HG02870 (cell line): ENCODE data around the gene ADAP1.
"Not testable (repeated sequence)": the region's sequence is repeated elsewhere in the genome, so short reads cannot be mapped to it uniquely, and the experiment has no call there.

Experiments used
- ATAC-seq: cut with Tn5 transposase; IDR thresholded peaks from one replicate; pipeline ENCODE4 v1.9.1; 2021; ENCODE audit warnings: mild to moderate bottlenecking, moderate library complexity; ENCODE audit not compliant: unreplicated experiment

Gene ADAP1

DNA sequence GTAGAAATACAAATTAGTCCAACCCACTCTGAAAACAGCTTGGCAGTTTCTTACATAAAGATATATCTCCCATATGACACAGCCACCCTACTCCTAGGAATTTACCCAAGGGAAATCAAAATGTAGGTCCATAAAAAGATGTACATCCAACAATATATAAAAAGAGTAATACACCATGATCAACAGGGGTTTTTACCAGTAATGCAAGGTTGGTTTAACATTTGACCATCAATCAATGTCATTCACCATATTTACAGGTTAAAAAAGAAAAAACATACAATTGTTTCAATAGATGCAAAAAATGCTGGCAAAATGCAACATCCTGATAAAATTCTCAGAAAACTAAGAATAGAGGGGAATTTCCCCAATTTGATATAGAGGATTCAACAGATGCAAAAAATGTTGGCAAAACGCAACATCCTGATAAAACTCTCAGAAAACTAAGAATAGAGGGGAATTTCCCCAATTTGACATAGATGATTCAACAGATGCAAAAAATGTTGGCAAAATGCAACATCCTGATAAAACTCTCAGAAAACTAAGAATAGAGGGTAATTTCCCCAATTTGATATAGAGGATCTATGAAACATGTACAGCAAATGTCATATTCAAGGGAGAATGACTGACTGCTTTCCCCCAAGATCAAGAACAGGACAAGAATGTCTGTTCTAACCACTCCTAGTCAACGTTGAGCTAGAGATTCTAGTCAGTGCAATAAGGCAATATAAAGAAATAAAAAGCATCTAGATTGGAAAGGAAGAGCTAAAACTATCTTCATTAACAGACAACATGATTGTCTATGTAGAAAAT lies 13.7 kb downstream of the ADAP1 start:
- no peak for ATAC-seq

DNA sequence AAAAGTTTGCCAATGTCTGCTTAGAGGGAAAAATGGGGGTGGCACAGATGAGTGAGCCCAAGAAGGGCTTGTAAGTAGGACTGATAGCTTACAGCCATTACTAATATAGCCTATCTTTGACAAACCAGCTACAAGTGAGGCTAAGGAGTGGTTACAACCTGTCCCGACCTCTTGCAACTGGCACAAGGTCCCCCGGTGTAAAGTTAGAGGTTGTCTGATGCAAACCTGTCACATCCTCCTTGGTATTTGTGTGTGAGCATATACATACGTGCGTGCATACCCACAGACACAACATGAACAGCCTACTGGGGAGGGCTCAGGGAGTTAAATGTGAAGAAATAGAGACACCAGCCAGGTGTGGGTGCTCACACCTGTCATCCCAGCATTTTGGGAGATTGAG lies 14.6 kb downstream of the ADAP1 start:
- ATAC-seq, result no peak

DNA sequence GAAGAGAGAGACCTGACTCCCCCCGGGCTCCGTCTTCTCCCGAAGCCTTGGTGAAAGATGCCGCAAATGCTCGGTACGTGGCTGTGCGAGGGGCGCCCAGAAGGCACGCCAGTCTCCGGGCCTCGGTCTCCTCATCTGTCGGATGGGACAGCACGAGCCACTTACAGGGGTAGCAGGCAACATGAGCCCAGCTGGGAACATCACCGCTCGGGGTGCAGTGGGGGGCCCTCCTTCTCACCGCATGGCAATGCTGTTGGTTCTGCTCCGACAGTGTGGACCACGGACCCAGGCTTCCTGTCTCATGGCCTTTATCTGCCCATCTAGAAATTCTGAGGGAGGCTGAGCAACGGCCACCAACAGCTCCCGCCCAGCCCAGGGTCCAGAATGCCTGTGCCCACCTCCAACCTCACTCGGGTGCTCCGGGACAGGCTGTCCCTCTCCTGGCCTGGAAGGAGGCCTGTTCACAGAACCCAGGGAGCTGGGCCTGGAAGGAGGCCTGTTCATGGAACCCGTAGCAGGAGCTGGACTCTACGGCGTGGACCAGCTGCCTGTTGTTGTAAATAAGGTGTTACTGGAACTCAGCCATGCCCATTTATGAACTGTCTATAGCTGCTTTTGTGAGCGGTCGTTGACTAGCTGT lies 15.8 kb downstream of the ADAP1 start:
- ATAC-seq, result no peak

DNA sequence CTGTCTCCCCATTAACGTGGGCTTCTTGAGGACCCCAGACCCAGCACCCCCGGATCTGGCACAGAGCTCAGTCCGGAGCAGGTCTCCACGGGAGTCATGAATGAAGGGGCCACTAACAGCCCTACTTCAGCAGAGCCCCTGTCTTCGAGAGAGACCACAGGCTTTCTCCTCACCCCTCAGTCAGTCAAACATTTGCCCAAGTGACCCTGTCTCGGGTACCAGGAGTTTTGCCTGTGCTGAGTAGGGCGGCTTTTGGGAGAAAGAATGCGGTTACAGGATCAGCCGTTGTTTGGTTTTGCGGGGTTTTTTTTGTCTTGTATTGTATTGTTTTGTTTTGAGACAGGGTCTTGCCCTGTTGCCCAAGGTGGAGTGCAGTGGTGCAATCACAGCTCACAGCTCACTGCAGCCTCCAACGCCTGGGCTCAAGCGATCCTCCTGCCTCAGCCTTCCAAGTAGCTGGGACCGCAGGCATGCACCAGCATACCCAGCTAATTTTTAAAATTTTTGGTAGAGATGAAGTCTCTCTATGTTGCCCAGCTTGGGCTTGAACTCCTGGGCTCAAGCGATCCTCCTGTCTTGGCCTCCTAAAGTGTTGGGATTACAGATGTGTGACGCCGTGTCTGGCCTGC lies 16.5 kb downstream of the ADAP1 start:
- ATAC-seq, result no peak

DNA sequence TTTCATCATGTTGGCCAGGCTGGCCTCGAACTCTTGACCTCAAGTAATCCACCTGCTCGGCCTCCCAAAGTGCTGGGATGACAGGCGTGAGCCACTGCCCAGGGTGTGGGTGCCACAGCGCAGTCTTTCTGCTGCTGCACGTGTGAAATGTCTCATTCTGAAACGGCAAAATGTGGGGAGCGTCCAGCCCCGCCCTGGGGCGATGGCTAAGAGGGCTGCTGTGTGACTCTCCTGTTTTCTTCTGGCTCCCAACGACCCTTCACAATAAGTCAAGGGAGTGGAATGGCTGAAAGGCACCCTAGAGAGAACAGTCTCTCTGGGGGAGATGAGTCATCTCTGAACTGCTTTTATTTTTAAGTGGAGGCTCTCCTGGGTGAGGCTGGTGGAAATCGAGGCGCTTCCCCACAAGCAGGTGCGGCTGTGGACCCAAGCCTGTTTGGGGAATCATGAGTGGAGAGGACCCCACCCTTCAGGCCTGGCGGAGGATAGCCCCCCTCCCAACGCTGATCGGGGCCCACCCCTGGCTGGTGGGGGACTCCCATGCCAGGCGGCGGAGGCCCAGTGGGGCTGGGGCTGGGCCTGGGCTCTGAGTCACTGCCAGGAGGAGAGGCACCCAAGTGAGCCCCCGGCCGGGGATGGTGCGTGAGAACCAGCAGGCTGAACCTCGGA lies 18.0 kb downstream of the ADAP1 start:
- ATAC-seq, result peak; percentile 84

DNA sequence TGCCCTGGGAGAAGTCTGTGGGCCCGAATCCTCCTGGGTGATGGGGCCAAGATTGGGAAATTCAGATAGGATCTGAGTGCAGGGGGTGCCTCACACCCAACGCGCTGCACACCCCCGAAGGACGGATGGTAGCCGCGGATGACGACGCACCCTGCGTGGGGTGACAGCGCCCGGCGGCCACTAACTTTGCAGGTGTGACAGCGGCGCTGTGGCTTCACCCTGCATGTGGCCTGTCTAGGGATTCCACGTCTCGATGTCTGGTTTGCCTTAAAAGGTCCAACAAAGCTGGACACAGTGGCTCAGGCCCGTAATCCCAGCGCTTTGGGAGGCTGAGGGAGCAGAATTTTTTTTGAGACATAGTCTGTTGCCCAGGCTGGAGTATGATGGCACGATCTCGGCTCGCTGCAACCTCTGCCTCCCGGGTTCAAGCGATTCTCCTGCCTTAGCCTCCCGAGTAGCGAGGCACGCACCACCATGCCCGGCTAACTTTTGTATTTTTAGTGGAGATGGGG lies 18.6 kb downstream of the ADAP1 start:
- no peak for ATAC-seq

DNA sequence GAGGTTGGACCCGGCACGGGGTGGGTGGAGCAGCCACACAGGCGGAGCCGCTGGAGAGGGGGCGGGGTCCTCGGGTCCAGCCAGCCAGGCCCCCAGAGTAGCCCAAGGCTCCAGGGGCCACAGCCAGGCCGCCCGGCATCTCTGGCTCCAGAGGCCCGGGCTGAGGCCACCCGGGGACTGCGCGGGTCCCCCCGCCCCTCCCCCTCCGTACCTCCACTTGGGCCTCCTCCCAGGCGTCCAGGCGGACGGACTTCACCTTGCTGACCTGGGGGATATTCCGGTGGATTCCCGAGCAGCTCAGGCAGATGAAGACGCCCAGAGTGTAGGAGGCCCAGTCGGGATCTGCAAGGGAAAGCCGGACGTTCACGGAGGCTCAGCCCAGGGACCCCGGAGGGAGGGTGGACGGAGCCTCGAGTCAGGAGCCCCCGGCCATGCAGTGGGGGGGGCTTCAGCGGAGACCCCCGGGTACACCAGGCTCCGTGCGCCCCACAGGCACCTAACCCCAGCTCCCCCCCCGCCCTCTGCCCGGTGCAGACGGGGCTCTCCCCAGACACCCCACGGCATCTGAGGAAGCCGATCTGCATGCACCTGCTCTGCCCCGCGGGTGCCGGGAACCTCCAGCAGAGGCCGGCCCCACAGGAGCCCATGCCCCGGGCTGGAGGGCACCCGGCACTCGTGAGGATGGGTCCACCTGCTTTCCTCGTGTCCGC lies 19.2 kb downstream of the ADAP1 start:
- ATAC-seq, result no peak

DNA sequence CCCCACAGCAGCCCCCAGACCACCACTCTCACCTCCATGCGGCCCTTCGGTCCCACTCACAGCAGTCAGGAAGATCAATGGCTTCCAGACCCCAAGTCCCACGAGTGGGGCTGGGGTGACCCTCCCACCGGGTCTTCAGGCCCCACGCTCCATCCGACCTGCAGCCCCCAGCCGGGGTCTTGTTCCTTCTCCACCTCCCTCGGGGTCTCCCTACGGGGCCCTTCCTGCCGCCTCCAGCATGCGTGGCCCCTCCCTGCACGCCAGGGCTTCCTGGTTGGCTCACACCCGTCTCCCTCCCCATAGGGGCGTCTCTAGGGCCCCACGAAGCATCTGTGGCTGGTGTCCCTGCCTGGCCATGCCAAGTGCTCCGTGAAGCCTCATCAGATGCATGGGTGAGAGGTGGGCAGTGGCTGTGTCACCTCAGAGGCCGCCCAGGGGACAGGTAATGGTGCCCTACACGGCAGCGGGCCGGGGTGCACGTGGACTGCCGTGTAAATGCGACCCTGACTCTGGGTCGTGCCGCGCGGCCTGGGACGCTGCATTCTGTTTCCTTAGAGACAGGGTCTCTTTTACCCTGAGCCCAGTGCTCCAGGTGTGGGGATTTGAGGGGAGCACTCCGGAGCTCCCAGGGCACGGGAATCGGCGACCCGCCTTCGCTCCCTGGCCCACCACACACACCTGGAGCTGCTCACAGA lies 19.9 kb downstream of the ADAP1 start:
- ATAC-seq, result no peak

DNA sequence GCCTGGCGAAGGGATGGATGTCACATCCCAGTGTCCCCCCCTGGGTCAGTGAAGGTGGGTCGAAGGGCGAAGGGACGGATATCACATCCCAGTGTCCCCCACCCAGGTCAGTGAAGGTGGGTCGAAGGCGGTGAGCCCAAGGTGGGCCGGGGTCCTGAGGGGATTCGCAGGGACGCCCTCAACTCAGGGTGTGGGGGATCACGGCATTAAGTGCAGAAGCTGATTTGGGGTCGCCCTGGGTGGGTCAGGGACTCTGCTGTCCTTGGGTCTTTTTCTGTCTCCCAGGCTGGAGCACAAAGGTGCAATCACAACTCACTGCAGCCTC lies 21.9 kb downstream of the ADAP1 start:
- ATAC-seq, result no peak

DNA sequence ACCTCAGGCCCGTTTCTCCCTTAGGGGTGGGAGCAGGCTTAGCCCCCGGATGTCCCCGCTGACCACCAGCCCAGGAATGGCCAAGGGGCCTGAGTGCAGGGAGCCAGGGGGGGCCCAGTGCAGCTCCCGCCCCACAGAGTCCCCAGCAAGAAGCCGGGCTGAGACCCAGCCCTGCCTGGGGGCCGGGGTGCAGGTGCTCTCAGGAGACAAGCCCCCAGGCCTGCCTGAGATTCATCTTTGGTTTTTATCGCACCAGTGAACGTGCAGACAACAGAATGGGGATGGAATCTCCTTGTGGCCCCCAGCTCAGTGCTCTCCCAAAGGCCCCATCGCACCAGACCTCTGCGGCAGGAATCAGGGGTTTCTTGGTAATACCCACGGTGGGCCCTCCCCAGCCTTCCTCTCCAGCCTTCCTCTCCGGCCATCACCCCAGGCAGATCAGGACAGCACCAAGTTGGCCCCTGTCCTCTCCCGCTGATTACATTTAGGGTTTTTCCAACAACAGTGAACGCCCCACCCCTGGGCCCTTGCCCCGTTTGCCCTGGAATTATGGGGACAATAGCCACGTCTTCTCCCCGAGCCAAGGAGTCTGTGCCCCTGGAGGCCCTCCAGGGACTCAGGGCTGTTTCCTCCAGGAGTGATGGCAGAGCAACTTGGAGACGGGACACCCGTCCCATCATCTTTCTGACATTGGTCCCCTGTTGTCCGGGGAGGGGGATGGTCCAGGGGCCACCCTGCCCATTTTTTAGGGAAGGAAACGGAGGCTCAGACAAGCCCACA lies 22.4 kb downstream of the ADAP1 start:
- no peak for ATAC-seq

DNA sequence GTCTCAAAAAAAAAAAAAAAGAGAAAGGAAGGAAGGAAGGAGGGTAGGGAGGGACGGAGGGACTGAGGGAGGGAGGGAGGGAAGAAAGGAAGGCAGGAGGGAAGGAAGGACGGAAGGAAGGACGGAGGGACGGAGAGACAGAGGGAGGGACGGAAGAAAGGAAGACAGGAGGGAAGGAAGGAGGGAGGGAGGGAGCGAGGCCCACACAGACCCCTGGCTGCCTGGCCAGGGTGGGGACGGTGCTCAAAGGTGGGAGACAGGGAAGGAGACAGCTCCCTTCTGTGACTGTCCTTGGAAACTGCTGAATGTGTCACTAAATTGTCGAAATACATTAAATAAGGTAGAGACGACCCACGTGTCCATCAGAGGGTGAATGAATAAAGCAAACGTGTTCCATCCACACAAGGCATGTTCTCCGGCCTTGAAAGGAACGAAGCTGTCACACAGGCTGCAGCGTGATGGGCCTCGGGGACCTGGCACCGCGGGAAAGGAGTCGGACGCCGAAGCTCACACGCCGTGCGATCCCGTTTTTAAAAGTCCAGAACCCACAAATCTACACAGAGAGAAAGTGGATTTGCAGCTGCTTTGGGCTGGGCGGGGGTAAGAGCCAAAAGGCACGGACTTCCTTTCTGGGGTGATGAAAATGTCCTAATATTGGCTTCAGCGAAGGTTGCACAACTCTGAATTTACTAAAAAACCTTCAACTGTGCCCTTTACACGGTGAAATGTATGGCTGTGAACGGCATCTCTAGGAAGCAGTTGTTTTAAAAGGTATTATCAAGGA lies 23.3 kb downstream of the ADAP1 start:
- no peak for ATAC-seq

DNA sequence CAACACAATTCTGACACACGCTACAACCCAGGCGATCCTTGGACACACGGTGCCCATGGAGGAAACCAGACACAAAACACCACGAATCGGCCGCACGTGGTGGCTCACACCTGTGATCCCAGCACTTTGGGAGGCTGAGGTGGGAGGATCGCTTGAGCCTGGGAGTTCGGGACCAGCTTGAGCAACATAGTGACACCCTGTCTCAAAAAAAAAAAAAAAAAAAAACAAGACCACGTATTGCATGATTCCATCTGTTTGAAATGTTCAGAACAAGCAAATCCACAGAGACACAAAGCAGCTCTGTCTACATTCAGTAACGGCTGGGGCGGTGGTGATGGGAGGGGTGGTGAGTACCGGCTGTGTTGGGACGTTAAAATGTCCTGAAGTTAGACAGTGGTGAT lies 25.2 kb downstream of the ADAP1 start:
- ATAC-seq, result no peak

DNA sequence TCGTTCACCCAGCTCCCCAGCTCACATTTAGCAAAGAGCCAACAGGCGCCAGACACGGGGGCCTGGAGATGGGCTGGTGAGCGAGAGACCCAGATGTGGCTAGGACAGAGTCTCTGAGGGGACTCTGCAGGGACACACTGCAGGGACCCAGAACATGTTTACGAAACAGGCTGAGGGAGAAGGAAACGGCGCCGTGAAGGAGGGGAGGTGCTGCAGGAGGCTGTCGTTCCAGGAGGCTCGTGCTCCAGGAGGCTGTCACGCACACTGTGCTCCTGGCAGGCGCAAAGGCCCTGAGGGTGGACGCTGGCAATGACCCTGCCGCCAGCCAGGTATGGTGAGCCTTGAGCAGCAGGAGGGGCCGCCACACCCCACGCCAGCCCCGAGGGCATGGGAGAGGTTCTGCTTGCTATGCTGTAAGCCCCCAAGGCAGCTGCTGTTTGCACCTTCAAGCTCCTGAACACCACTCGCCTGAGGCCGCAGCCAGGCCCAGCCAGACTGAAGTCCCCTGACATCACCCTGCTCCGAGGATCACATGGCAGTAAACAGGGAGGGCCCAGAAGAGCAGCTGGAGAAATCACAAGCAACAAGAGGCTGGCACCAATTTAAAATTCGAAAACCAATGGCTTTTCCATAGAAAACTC lies 27.3 kb downstream of the ADAP1 start:
- no peak for ATAC-seq

DNA sequence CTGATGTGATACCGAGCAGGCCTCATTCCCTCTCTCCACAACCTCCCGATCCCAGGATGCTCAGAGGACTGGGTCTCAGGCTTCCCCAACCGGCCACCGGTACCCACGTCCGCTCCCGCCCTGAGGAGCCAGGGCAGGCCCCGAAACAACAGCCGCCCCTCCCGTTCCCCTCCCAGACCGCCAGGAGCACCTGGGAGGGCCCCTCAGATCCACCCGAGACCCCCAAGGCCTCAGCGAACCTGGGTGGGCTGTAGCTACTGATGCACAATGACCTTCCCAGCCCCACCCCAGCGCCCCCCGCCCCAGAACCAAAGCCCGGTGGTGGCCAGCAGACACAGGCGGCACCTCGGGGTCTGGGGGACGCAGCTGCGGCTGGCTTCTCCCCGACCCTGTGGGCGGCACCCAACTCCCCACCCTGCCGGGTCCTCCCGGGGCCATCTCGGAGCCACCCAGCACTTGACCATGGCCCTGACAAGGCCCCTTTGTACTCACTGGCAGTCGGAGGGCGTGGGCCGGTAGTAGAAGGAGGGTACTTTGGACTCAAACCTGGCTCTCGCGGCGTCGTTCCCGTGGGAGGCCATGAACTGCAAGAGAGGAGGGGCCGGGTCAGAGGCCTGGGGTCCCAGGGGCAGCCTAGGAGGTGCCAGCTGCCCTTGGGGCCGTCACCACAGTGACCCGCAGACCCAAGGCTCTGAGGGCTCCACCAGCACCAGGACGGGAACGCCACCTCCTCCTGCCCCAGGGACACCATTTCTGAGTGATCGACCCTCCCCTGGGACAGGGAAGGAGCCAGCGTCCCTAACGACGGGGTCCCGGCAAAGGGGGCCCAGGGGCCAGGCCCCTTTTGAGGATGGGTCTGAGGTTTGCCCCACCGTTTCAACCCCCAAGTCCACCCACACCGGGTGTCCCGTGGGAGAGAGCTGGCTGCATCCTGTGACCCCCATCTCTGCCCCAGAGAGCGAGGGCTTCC lies 28.1 kb downstream of the ADAP1 start:
- no peak for ATAC-seq

DNA sequence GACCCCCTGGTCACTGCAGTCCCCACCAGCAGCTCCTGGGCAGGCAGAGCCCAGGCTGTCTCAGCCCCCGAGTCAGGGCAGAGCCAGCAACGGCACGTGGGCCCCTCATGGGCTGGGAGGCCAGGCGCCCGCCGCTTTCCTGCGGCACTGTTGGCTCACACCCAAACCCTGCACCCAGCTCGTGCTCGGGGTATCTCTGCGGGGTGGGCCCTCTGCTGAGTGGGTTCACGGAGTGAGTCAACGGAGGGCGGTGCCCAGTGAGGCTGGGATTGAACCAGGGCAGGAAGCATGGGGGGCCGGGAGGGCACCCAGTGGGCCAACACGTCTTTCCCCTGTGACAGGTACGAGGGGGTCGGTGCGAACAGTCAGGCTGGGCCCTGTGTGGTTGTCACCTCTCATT lies 28.9 kb downstream of the ADAP1 start:
- no peak for ATAC-seq

DNA sequence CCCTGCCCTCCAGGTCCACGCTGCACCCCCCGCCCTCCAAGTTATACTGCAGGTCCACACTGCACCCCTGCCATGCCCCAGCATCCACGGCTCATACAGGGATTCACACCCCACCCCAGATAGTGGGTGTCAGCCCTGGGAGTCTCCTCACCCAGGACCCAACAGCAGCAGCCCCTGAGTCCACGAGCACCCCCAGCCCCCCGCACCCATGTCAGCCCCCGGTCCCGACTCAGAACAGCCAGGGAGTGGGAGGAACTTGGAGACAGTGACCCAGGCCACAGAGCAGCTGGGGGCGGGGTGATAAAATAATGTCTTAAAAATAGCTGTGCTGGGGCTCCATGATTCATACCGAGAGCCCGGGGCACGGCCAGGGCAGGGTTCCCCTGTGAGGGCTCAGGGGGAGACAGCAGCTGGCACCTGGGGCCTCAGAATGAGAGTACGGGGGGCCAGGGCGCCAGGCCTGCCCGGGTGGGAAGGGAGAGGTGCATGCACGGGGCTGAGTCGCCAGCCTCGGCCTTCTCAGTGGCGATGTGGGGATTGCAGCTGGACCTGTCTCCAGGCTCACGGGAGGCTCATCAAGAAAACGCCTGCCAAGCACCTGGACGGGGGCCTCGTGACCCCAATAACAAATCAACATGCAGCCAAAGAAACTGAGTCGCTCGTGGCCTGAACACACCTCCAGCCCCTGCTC lies 29.8 kb downstream of the ADAP1 start:
- no peak for ATAC-seq

DNA sequence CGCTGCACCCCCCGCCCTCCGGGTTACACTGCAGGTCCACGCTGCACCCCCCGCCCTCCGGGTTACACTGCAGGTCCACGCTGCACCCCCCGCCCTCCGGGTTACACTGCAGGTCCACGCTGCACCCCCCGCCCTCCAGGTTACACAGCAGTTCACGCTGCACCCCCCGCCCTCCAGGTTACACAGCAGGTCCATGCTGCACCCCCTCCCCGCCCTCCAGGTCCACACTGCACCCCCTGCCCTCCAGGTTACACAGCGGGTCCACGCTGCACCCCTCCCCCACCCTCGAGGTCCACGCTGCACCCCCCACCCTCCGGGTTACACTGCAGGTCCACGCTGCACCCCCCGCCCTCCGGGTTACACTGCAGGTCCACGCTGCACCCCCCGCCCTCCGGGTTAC lies 30.4 kb downstream of the ADAP1 start:
- not testable (repeated sequence) for ATAC-seq
